Stimulated activated CD4-positive, alpha-beta T cell treated with anti-CD3 and anti-CD28 coated beads, TNF-alpha, amount 100 ng/mL, for 24 hours (primary cell): ENCODE data around the gene ROR1.

ENCODE experiments used
- DNase-seq, 3 experiments: peaks; one replicate each; pipeline ENCODE4 v3.0.0-alpha.2; 2020; ENCODE audit warnings: low read depth in 3 of 3

ROR1 gene

DNA sequence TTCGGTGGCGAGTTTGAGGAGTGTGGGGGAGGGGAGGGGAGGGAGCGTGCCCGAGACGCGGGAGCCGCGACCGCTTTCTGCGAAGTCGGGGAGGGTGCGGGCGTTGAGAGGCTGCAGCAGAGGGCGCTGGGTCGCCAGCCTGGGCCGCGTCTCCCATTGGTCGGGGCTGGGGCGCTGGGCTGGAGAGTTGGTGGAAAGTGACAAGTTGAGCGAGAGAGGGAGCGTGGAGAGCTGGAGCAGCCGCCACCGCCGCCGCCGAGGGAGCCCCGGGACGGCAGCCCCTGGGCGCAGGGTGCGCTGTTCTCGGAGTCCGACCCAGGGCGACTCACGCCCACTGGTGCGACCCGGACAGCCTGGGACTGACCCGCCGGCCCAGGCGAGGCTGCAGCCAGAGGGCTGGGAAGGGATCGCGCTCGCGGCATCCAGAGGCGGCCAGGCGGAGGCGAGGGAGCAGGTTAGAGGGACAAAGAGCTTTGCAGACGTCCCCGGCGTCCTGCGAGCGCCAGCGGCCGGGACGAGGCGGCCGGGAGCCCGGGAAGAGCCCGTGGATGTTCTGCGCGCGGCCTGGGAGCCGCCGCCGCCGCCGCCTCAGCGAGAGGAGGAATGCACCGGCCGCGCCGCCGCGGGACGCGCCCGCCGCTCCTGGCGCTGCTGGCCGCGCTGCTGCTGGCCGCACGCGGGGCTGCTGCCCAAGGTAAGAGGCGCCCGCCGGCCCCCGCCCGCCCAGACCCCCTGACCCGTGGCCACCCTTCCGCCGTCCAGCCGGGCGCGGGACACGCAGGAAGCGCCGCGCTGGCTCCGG, at the start of gene ROR1:
Gene ROR1, plus strand, starts transcription at position 203 of the 802 bp plus-strand sequence.
- peak in 2 of 3 experiments; percentile 32 to 68 for DNase-seq

DNA sequence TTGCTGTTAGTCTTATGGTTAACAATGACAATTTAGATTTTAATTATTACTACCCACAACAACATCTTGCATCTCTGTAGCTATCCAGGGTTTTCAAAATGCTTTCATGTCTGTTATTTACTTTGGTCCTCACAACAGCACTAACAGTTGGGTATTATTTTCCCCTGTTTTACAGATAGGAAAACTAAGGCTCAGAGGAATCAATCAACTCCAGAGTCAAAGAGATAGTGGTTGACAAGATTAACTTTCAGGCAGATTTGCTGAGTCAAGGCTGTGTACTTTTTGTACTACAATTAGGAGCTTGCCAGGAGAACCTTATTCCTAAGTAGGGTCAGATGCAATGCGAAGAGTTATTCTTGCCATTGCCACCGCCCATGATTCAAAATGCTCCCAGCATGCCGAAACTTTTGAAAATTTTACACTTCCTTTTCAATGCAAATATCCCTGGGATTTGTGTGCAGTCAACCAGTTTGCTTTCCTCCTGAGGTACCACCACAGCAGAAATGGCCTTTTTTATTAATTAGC, 49.4 kb upstream of the ROR1 start:
- no peak for DNase-seq

DNA sequence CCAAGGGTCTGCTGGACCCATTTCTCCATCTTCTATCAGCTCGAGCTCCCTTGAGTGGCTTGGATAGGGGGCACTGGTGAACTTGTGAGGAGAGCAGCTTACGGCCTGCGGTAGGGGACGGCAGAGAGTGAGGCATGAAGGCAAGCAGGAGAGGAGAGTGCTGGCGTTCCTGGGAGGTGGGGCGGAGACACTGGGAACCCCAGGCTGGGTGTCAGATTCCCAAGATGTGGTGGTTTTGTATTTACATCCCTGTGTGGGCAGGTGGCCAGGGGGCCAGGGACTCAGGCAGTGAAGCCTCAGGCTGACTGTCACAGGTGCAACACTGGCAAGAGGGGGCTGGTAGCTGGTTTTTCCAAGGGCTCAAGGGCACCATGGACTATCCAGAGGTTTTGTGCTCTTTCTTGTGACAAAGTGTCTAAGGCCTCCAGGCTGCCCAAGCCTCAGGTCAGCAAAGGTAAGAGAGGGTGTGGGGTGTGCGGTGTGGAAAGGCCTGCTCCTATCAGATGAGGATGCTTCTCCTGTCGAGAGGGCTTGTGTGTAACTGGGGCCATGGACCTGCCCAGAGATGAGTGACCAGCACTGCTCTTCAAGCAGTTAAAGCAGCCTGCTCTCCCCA, 45.1 kb upstream of the ROR1 start:
- no peak for DNase-seq

DNA sequence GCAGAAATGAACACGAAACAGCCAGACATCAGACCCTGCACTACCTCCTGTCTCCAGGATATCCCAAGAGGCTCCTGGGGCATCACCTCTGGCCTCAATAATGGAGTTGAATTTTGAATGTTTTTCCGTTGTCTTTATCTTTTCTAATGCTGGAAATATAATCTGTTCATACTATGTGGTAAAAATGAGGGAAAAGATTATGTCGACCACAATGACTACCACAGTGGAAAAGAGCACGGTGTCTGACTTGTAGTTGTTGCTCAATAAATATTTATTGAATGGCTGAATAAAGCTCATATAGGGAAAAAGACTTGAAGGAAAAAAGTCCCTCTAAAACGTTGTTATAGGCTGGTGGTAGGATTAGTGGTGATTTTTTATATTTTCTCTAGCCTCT, 44.6 kb upstream of the ROR1 start:
- no peak for DNase-seq

DNA sequence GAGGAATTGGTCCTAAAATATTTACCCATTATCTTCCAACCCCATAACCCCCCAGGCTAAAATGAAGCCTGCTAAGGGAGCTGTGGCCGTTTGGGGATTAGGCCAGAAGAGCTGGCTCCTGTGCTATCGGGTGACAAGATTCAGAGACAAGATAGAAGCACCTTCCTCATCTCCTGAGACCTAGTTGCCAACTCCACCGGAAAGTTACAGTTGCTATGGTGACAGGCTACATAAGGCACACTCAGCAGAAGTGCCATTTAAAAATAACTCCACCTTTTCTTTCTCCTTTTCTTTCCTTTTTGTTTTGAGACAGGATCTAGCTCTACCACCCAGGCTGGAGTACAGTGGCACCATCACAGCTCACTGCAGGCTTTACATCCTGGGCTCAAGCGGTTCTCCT, 43.6 kb upstream of the ROR1 start:
- DNase-seq, result no peak

DNA sequence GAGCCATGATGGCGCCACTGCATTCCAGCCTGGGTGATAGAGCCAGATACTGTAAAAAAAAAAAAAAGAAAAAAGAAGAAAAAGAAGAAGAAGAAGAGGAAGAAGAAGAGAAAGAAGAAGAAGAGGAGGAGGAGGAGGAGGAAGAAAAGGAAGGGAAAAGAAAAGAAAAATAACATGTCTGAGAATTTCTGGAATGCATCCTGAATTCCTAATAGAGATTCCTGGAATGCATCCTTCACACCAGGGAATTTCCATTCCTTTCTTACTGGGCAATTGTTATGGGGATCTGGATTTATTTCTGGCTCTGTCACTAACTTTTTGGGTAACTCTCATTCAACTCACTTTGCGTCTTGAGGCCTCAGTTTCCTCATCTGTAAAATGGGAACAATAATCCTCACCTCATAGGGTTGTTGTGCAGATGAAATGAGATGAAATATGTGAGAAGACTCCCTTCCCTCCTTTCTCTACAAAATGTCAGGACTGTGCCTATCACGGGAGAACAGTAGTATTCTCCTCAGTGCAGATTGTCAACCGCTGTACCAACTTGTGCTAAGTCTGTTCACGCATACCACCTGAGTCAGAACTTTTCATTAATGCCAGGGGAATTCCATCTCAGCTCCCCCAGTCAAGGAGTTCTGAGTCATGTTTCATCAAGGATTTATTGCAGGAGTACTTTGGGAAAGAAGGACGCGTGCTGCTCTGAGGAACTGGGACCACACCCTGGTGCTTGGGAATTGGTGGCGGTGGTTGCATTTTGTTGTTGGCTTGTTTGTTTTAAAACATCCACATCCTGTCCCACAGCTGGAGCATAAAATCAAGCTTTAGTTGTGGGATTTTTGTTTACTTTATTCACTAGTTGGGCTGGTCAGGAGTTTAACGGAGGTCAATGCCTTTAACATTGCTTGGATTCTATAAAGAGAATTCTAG, 42.4 kb upstream of the ROR1 start:
- no peak for DNase-seq

DNA sequence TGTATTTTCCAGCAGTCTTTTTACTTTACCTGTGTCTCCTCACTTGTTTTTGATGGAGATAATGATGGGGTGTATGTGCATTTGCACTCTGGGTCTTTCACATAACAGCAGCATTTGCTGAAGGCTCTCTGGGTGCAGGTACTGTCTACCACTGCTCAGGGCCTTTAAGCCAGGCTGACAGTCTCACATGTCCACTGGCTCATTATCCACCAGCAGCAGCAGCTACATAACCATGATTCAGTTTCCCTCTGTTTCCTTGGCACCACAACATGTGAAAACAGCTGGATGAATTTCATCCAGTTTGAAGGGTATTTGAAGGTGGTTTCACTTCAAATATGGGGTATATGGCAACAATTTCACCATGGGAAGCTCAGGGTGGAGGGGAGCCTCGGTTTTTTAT, 41.2 kb upstream of the ROR1 start:
- DNase-seq, result no peak

DNA sequence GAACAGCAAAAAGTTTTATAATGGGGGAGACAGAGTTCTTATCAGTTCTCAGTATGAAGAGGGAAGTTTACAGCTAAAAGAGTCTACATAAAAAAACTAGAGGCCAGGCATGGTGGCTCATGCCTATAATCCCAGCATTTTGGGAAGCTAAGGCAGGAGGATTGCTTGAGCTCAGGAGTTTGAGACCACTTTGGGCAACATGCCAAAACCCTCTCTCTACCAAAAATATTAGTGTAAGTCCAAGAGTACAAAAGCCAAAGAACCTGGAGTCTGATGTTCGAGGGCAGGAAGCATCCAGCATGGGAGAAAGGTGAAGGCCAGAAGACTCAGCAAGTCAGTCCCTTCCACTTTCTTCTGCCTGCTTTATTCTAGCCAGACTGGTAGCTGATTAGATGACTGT, 35.0 kb upstream of the ROR1 start:
- DNase-seq, result no peak

DNA sequence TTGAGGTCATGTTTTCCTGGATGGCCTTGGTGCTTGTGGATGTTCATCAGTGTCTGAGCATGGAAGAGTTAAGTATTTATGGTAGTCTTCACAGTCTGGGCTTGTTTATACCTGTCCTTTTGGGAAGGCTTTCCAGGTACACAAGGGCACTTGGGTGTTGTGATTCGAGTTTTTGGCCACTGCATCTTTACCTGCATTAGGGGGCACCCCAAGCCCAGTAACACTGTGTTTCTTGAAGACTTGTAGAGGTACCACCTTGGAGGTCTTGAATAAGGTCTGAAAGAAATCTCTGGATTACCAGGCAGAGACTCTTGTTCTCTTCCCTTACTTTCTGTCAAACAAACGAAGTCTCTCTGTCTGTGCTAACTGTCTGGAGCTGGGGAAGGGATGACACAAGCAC, 34.4 kb upstream of the ROR1 start:
- DNase-seq, result no peak

DNA sequence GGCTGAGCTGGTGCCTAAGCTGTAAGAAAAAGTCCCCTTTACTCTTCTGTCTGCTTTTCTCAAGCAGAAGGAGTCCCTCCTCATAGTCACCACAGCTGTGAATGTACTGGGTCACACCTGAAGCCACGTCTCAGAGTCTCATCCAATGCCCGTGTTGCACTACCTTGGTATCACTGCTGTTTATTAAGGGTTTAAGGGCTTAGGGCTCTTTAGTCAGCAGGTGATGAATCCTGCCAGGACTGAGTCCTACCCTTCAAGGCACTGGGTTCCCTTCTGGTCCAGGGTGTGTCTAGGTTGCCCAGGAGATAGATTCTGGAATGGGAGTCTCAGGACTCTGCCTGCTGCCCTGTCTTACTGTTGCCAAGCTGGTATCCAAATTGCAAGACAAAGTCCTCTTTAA, 33.4 kb upstream of the ROR1 start:
- DNase-seq, result no peak

DNA sequence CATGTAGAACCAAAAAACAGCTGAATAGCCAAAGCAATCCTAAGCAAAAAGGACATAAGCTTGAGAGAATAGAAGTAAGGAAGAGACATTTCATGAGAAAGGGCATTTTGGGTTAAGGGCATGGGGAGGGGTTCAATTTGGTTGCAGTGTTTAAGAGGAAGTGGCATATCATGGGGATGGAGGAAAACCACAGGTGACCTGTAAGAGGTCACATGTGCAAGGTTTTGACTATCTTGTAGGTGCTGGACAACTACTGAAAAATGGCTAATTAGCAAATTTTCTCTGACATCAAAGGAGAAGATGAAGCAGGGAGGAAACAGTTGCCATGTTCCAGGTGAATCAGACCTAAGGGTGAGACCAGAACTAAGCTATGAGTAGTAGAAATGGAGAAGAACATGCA, 31.3 kb upstream of the ROR1 start:
- DNase-seq, result no peak

DNA sequence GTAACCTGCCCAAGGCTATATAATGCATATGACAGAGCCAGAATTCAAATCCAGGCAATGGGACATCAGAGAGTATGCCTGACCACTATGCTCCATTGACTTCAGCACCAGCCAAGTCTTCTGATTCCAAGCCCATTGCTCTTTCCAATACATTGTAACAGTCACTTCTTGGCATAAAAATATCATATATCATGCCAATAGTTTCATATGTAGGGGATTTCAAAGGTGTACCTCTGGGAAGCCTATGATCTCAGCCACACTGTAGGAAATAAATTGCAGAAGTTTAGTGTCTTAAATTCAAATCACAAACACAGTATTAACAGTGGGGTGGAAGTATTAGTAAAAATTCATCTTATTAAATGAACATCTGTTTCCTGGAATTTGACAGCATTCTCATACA, 30.0 kb upstream of the ROR1 start:
- no peak for DNase-seq

DNA sequence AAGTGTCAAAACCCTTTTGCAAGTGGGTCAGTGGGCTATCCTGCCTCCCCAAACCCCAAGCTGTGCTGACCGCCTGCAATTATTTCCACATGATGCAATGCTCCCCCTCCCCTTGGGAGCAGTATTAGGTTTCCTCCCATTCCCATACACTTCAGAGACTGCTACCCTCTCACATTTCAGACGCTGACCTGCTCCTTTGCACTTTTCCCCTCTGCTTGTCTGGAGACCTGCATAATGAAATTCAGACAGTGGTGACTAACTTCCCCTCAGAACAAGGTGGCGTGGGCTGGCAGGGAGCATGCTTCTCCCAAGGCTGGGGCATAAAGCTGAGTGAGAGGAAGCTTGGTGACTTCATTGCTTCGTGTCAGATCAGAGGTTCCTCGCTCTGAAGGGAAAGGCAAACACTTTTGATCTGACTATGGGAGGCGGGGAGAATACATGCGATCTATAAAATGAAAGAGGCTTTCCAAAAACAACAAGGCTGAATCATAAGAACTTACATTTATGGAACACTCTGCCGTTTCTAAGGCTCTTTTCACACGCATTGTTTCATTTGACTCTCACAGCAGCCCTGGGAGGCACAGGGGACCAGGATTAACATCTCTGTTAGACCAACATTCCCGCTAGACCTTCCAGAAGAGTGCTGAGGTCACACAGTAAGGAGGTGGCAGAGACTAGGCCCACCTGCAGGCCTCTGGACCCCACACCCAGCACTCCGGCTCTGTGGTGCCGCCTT, 27.5 kb upstream of the ROR1 start:
- DNase-seq, result peak in 2 of 3 experiments; percentile 3 to 29

DNA sequence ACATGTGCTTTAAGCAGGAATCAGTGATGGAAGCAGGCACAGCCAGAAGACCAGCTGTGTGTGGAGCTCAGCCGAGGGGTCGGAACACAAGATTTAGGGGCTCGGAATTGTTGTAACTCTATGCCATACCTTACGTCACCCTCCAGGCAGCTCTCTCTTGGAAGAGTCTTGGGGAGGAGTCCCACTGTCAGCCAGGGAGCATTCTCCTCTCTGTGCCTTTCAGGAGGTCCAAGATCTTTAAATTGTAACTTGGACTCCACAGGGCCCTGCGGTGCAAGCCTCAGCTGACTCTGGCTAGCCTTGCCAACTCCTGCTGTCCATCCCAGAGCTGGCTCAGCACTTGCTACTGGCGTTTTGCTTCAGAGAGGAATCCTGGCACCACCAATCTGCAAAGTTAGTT, 26.4 kb upstream of the ROR1 start:
- no peak for DNase-seq

DNA sequence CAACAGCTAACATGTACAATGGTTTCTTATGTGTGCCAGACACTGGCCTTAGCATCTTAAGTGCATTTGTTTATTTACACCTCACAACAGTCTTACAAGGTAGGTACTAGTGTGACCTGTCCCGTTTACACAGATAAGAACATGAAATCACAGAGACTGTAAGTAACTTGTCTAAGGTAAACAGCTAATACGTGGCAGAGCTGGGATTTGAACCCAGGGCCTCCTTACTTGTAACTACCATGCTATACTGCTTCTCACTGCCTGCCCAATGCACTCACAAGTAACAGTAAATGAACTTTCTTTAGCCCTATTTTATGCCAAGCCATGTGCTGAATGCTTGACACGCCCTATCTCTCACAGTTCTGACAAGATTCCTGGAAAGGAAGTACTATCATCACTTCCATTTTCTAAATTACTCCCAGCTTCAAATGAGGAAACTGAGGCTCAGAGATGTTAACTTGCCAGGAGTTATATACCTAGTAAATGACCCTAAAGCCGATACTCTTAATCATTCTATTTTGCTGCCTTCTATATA, 25.7 kb upstream of the ROR1 start:
- no peak for DNase-seq

DNA sequence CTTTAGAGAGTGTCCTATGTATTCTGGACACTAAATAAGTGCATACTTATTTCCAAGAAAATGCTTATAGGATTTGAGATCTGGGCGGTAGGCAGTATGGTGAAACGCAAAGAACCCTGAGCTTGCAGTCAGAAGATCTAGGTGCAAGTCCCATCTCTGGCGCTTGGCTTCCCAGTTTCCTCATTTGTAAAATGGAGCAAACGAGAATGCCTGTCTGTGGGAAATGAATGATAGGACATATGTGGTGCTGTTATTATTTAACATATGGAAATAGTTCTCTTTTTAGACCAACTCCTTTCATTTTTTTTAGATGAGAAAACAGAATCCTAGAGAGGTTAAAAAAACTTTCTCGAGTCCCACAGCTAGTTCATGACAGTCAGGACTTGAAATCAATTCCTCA, 25.2 kb upstream of the ROR1 start:
- DNase-seq, result no peak

DNA sequence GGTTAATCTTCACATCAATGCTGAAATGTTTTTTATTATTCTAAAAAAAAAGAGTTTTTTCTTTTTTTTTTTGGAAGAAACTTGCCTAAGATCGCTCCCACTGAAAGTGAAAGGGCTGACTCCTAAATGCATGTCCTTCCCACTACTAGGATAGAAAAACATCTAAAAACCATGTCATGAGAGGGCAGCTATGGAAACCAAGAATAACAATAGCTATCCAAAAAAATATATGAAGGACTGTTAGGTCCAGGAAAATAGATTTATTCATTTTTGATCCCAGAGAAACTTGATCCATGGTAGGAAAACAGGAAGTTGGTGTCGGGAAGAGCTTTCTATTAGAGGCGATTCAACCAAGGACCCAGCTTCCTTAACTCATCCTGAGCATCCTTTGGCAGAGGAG, 23.1 kb upstream of the ROR1 start:
- no peak for DNase-seq

DNA sequence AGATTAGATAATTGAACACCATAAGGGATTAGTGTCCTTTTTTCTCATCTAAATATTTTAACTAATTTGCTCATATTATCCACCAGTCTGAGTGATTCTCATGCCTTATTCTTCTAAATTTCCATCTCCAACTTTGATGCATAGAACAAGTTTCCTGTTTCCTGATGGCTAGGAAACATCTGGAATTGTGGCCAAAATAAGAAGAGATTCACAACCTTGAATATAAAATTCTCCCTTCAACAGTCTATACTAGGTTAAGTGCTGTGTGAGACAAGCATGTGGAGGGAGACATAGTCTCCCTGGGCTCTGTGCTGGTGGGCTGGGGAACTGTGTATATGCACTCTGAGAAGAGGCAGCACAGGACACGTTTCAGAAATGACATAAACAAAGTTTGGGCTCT, 21.6 kb upstream of the ROR1 start:
- DNase-seq, result no peak

DNA sequence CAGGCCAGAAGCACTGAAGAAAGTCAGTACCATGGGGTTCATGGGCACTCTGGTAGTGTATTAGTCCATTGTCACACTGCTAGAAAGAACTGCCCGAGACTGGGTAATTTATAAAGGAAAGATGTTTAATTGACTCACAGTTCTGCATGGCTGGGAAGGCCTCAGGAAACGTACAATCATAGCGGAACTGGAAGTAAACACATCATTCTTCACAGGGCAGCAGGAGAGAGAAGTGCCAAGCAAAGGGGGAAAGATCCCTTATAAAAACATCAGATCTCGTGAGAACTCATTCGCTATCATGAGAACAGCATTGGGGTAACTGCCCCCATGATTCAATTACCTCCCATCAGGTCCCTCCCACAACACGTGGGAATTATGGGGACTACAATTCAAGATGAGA, 20.2 kb upstream of the ROR1 start:
- no peak for DNase-seq

DNA sequence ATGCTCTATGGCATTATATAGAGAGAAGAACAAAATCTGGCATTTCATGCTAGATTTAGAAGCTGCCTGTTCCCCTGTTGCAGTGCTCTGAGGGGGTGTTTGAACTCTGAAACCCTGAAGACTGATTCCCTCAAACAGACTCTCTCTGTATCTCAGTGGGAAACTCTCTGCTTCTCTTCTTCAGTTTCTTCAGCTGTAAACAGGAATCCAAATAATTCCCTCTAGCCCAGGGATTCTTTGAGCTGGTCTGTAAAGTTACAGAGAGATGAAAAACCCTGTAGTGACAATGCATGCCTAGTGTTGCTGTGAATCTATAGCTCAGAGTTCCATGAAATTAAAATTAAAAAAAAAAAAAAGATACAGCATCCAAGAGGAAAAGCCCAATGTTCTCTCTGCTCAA, 17.0 kb upstream of the ROR1 start:
- no peak for DNase-seq

DNA sequence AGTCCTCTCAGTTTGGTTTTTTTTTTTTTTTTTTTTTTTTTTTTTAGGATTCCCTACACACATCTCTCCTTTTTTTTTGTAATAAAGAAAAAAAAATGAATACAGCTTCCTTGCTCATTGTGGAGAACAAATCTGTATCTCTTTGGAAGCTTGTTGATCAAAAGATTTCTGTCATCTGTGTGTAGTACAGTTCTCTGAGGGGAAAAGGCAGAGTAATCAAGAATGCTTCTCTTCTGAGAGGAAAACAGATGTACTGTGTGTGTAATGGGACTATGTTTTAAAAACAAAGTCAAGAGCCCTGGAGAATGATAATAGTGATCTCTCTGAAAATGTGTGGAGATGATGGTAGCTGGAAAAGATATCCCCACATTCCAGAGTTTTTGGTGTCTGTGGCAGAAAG, 16.5 kb upstream of the ROR1 start:
- DNase-seq, result no peak
